ENCODE measurements around the gene ZFYVE16.

DNA sequence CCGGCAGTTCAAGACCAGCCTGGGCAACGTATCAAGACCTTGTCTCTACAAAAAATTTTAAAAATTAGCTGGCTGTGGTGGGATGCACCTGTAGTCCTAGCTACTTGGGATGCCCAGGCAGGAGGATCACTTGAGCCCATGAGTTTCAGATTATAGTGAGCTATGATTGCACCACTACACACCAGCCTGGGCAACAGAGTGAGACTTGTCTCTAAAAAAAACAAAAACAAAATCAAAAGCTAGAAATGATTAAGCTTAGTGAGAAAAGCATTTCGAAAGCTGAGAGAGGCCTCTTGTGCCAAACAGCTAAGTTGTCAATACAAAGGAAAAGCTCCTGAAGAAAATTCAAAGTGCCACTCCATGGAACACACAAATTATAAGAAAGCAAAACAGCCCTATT, 84.9 kb downstream of the ZFYVE16 start:
- TF ChIP-seq, protein P1, sequence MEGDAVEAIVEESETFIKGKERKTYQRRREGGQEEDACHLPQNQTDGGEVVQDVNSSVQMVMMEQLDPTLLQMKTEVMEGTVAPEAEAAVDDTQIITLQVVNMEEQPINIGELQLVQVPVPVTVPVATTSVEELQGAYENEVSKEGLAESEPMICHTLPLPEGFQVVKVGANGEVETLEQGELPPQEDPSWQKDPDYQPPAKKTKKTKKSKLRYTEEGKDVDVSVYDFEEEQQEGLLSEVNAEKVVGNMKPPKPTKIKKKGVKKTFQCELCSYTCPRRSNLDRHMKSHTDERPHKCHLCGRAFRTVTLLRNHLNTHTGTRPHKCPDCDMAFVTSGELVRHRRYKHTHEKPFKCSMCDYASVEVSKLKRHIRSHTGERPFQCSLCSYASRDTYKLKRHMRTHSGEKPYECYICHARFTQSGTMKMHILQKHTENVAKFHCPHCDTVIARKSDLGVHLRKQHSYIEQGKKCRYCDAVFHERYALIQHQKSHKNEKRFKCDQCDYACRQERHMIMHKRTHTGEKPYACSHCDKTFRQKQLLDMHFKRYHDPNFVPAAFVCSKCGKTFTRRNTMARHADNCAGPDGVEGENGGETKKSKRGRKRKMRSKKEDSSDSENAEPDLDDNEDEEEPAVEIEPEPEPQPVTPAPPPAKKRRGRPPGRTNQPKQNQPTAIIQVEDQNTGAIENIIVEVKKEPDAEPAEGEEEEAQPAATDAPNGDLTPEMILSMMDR (tag by site-specific recombination; IDR thresholded peaks at IDR 0.05), result no peak
- no peak for TF ChIP-seq ZNF174 (tag by site-specific recombination; IDR thresholded peaks at IDR 0.05)
- no peak for TF ChIP-seq ZNF596 (tag by site-specific recombination; IDR thresholded peaks at IDR 0.05)
- TF ChIP-seq SCRT2 (tag by site-specific recombination; IDR thresholded peaks at IDR 0.05), result no peak

All from HEK293 (cell line).